HCT116 (cell line): ENCODE results near the gene THSD7B.
"Not testable (repeated sequence)": the region's sequence is repeated elsewhere in the genome, so short reads cannot be mapped to it uniquely, and the experiment has no call there.

Source experiments
- CEBPB ChIP-seq: IDR thresholded peaks from 2 replicates; pipeline ENCODE4 v1.6.1; 2012; ENCODE audit warnings: low read depth
- EZH2 ChIP-seq: fragments of 200-600 bp; sonication (generic); IDR thresholded peaks from 2 replicates; pipeline ENCODE4 v1.6.1; 2017; ENCODE audit warnings: antibody characterized with exemption, mixed run types
- JUND ChIP-seq: IDR thresholded peaks from 2 replicates; pipeline ENCODE4 v1.6.1; 2012
- POLR2A ChIP-seq: IDR thresholded peaks from 2 replicates; pipeline ENCODE4 v1.7.0; 2011; ENCODE audit warnings: borderline replicate concordance; ENCODE audit not compliant: insufficient read depth, insufficient read length; ENCODE audit errors: extremely low read depth
- SIN3A ChIP-seq: IDR thresholded peaks from 2 replicates; pipeline ENCODE4 v1.6.1; 2012; ENCODE audit warnings: low read depth
- SP1 ChIP-seq: IDR thresholded peaks from 2 replicates; pipeline ENCODE4 v1.6.1; 2012; ENCODE audit warnings: low read depth
- YY1 ChIP-seq: IDR thresholded peaks from 2 replicates; pipeline ENCODE4 v1.6.1; 2011; ENCODE audit warnings: low read length, low read depth, moderate library complexity, mild to moderate bottlenecking; ENCODE audit not compliant: insufficient replicate concordance; ENCODE audit errors: extremely low read depth
- TF ChIP-seq, protein P1 (sequence below), 3 experiments: fragments of 200-600 bp in 1 of 3; sonication (generic) in 1 of 3; IDR thresholded peaks in 2 of 3; conservative IDR thresholded peaks in 1 of 3; 2 replicates each; pipeline ENCODE4 v1.5.1; 2012 to 2017; ENCODE audit warnings: low read depth in 2 of 3, low read length in 2 of 3, antibody characterized with exemption in 1 of 3, borderline replicate concordance in 1 of 3, control low read depth in 1 of 3, mild to moderate bottlenecking in 1 of 3, mixed read lengths in 1 of 3, mixed run types in 1 of 3, moderate library complexity in 1 of 3; ENCODE audit not compliant: insufficient read depth in 1 of 3
- TF ChIP-seq, protein P2 (sequence below): IDR thresholded peaks from 2 replicates; pipeline ENCODE4 v1.6.1; 2012

- TF ChIP-seq YY1, EZH2, SIN3A, POLR2A, JUND, SP1, CEBPB: not testable (repeated sequence)
- TF ChIP-seq, protein P1, sequence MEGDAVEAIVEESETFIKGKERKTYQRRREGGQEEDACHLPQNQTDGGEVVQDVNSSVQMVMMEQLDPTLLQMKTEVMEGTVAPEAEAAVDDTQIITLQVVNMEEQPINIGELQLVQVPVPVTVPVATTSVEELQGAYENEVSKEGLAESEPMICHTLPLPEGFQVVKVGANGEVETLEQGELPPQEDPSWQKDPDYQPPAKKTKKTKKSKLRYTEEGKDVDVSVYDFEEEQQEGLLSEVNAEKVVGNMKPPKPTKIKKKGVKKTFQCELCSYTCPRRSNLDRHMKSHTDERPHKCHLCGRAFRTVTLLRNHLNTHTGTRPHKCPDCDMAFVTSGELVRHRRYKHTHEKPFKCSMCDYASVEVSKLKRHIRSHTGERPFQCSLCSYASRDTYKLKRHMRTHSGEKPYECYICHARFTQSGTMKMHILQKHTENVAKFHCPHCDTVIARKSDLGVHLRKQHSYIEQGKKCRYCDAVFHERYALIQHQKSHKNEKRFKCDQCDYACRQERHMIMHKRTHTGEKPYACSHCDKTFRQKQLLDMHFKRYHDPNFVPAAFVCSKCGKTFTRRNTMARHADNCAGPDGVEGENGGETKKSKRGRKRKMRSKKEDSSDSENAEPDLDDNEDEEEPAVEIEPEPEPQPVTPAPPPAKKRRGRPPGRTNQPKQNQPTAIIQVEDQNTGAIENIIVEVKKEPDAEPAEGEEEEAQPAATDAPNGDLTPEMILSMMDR (IDR thresholded peaks at IDR 0.05 in 2 of 3, conservative IDR thresholded peaks at IDR 0.05 in 1 of 3; ENCODE audit: borderline replicate concordance in 1 of 3, insufficient read depth in 1 of 3, low read depth in 2 of 3, low read length in 2 of 3) = not testable (repeated sequence)
- TF ChIP-seq, protein P2, sequence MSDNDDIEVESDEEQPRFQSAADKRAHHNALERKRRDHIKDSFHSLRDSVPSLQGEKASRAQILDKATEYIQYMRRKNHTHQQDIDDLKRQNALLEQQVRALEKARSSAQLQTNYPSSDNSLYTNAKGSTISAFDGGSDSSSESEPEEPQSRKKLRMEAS = not testable (repeated sequence)
Measured at GRCh38 chr2:137700250-137700649, 934.9 kb downstream of the THSD7B start.
